Heart right ventricle (tissue), 16 donors: ENCODE results near the gene ST7. TPM values are rescaled to one million over a fixed set of nuclear protein-coding genes. Genes with fewer than 3 reads are reported as not detected.
"Not testable (repeated sequence)": the region's sequence is repeated elsewhere in the genome, so short reads cannot be mapped to it uniquely, and the experiment has no call there.

Experiments
- ATAC-seq, 8 donors: fragments of 200-7000 bp; cut with Tn5 transposase; one replicate each; pipeline ENCODE4 v1.9.1; 2020; ENCODE audit warnings: mild to moderate bottlenecking in 8 of 8, moderate library complexity in 8 of 8, moderate number of reproducible peaks in 1 of 8
- DNase-seq, 2 donors: peaks; one replicate each; pipeline ENCODE4 v3.0.0-alpha.2; 2020
- H3K27ac ChIP-seq, 10 donors: fragments of 200-600 bp; sonication (generic) in 2 of 10; one replicate each; pipeline versions ENCODE4 v1.5.0 to v1.8.0; 2020 to 2022; ENCODE audit warnings: mild to moderate bottlenecking in 3 of 10
- H3K27me3 ChIP-seq, 7 donors: fragments of 200-600 bp; one replicate each; pipeline ENCODE4 v1.8.0; 2021 to 2022; ENCODE audit warnings: mild to moderate bottlenecking in 2 of 7
- H3K36me3 ChIP-seq, 9 donors: fragments of 200-600 bp; sonication (generic) in 1 of 9; one replicate each; pipeline versions ENCODE4 v1.5.0 to v1.8.0; 2020 to 2022; ENCODE audit warnings: mild to moderate bottlenecking in 2 of 9
- H3K4me1 ChIP-seq, 9 donors: fragments of 200-600 bp; sonication (generic) in 1 of 9; one replicate each; pipeline versions ENCODE4 v1.5.0 to v1.8.0; 2020 to 2022; ENCODE audit warnings: mild to moderate bottlenecking in 4 of 9
- H3K4me3 ChIP-seq, 10 donors: fragments of 200-600 bp; sonication (generic) in 2 of 10; one replicate each; pipeline versions ENCODE4 v1.5.0 to v1.8.0; 2020 to 2022; ENCODE audit warnings: mild to moderate bottlenecking in 7 of 10, moderate library complexity in 2 of 10
- H3K9me3 ChIP-seq, 11 donors: fragments of 200-600 bp in 10 of 11; sonication (generic) in 2 of 11; one replicate each; pipeline versions ENCODE4 v1.5.0 to v1.8.0; 2013 to 2022; ENCODE audit warnings: mild to moderate bottlenecking in 2 of 11, control low read depth in 1 of 11, moderate library complexity in 1 of 11
- WGBS, 2 donors: extraction: QIAGEN DNeasy Blood & Tissue Kit; methylation state at CpG; one replicate each; pipeline ENCODE4 v1.1.7; 2013; ENCODE audit warnings: inconsistent platforms in 1 of 2; 5-methylcytosine and 5-hydroxymethylcytosine counted together
- intact Hi-C, 10 donors: fragments of 100-400 bp; cut with DNase I; formaldehyde crosslinking; loops; one replicate each; pipeline versions ENCODE4 v1.11.1 to v1.14.2; 2022
- polyA plus RNA-seq, 2 donors: library from polyadenylated mRNA; stranded (reverse); fragments of 200-250 nt; gene quantifications; one replicate each; pipeline ENCODE4 v1.2.3, GENCODE V29; 2013
- total RNA-seq, 10 donors: library from RNA; stranded (reverse); fragmentation: NEBNext Ultra II Directional in 3 of 10; extraction: Animal tissue kit (Norgen Biotek cat#: 25700) in 3 of 10; gene quantifications; one replicate each; pipeline versions ENCODE4 v1.2.1 to v1.2.4, GENCODE V29; 2021 to 2023
- TF ChIP-seq, protein P1 (sequence below), 9 donors: fragments of 200-600 bp; sonication (generic) in 2 of 9; IDR thresholded peaks; one replicate each; pipeline versions ENCODE4 v1.5.0 to v1.8.0; 2021 to 2022; ENCODE audit warnings: antibody characterized with exemption in 9 of 9, mild to moderate bottlenecking in 5 of 9, moderate library complexity in 1 of 9
- donor health status: Arrhythmogenic right ventricular cardiomyopathy.
- donor health status: ischemic (EF 13 %, LVEDD 7.1; RV severe dilation, severe dysfunction).
- donor health status: healthy with polysubstance abuse.
- donor health status: DM: no; HTN: yes; CAD: no.
- donor health status: DM: no; HTN: no; CAD: no.
- donor health status: ischemic (EF 25% LVEDD 6.9; RV normal size, moderate dysfunction).
- donor health status: ischemic (EF 25% LVEDD 5.7; RV mildly dilated, moderate dysfunction).
- donor health status: healthy.
- donor health status: DM: yes; HTN: yes; CAD: no.
- donor health status: Ischemic cardiomyopathy.
- donor health status: ischemic (EF 35%, LVEDD 5.7; RV mildly dilated, moderate dysfunction).
- donor health status: nonischemic (EF 11% LVEDD 7.7; RV severe dilation, severe dysfunction).
- donor health status: DM: yes; HTN: yes; CAD: no.
- donor health status: PGD.
- donor health status: ischemic (EF 29% LVEDD 5.4; RV normal size, mild dysfunction).
- donor health status: nonischemic (EF 23%, LVEDD 6.1; RV moderate dilation, normal function).

Gene ST7
- total and polyA plus RNA-seq, 12 donors: 20.1 to 40.2 (median 23.4) TPM

DNA sequence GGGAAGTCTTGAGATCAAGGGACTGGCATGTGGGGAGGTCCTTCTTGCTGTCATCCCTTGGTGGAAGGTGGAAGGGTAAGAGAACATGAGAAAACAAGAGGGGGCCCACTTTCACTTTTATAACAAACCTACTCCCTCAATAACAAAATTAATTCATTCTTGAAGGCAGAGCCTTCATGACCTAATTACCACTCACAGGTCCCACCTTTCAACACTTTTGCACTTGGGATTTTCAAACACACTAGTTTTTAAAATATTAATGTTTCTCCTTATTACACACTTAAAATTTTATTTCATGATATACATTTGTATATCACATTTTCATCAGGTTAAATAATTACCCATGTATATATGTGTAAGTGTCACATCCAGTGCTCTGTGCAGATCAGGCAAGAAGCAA lies 2.0 kb downstream of the ST7 start:
- no peaks in the 10 kb centered on the region for H3K9me3 ChIP-seq
- no peaks in the 10 kb centered on the region for H3K27me3 ChIP-seq
- no peaks in the 10 kb centered on the region for H3K36me3 ChIP-seq
- peaks cover 0 to 52% (median 35%) of the 10 kb centered on the region in 9 donors for H3K4me1 ChIP-seq
- DNase-seq (no peak), ATAC-seq (no peak)
- TF ChIP-seq, protein P1, sequence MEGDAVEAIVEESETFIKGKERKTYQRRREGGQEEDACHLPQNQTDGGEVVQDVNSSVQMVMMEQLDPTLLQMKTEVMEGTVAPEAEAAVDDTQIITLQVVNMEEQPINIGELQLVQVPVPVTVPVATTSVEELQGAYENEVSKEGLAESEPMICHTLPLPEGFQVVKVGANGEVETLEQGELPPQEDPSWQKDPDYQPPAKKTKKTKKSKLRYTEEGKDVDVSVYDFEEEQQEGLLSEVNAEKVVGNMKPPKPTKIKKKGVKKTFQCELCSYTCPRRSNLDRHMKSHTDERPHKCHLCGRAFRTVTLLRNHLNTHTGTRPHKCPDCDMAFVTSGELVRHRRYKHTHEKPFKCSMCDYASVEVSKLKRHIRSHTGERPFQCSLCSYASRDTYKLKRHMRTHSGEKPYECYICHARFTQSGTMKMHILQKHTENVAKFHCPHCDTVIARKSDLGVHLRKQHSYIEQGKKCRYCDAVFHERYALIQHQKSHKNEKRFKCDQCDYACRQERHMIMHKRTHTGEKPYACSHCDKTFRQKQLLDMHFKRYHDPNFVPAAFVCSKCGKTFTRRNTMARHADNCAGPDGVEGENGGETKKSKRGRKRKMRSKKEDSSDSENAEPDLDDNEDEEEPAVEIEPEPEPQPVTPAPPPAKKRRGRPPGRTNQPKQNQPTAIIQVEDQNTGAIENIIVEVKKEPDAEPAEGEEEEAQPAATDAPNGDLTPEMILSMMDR (IDR thresholded peaks at IDR 0.05): no peak
- intact Hi-C loops: no loop called here
- H3K27ac ChIP-seq: peak overlapping the region in 8 of 10 donors; percentile 98 to 100 (median 99)
- H3K4me3 ChIP-seq: peak overlapping the region in 9 of 10 donors; percentile 79 to 95 (median 86)

DNA sequence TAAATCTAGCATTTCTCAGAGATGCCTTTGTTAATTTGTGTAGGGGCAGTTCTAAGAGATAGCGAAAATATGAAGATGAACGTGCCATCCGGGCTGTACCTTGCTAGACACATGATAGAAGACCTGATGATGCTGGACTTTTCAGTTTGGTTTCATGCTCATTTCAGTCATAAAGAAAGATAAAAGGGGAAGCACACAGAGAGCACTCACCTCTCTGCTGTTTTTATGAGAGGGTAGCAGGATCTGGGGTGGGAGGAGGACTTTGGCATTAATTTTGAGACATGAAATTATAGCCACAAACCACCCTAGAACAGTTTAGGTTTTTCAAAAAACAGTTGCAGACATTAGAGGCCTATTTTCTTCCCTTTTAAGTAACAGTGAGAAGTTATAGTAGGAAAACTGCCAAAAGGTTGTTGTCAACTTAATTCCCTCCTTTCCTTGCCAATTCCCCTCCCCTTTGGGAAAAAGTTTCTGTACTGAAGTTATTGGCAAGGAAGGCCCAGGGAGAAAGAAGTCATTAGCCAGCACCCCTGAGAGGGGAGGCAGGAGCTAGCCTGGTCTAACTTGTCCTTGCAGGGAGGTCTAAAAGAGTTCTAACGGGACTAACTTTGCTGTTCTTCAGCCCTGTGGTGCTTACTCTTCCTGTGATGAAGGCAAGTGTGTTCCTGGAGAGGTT lies 2.6 kb downstream of the ST7 start:
- no peaks in the 10 kb centered on the region for H3K36me3 ChIP-seq
- peak in 1 of 2 donors; percentile 48 for DNase-seq
- H3K27ac ChIP-seq: peak overlapping the region; percentile 5 to 100 (median 64)
- no peaks in the 10 kb centered on the region for H3K27me3 ChIP-seq
- H3K4me1 ChIP-seq: peaks cover 0 to 54% (median 35%) of the 10 kb centered on the region in 9 donors
- ATAC-seq: peak in 2 of 8 donors; percentile 9 to 14
- intact Hi-C loops: no loop called here
- H3K4me3 ChIP-seq: peak overlapping the region in 2 of 10 donors; percentile 86 to 90
- 39 to 41% methylated on average over 4 of the region's 4 CpGs for WGBS, 2 donors
- TF ChIP-seq, protein P1 (IDR thresholded peaks at IDR 0.05): no peak
- H3K9me3 ChIP-seq: no peaks in the 10 kb centered on the region

DNA sequence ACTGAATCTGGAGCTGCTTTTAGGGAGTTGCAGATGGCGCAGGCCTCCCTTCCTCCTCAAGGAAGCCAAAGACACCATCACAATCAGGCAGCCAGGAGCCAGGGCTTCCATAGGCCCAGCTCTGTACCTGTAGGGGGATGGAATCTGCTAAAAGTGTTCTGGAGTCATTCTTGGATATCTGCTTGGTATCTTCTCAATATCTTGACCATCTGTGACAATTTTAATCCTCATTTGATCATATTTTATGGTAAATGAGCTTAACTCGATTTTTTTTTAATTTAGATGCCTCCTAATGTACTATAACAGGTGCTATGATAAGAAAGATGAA lies 3.1 kb downstream of the ST7 start:
- 84 to 88% methylated on average over 2 of the region's 2 CpGs for WGBS, 2 donors
- Histone ChIP-seq H3K27me3 (no peaks in the 10 kb centered on the region), H3K4me1 (peaks cover 0 to 54% (median 31%) of the 10 kb centered on the region in 9 donors), H3K9me3 (no peaks in the 10 kb centered on the region), H3K36me3 (no peaks in the 10 kb centered on the region), H3K4me3 (peak overlapping the region in 2 of 10 donors; percentile 86 to 90), H3K27ac (peak overlapping the region; percentile 5 to 100 (median 64))
- TF ChIP-seq, protein P1 (IDR thresholded peaks at IDR 0.05): no peak
- DNase-seq (no peak), ATAC-seq (no peak)
- intact Hi-C loops: no loop called here

DNA sequence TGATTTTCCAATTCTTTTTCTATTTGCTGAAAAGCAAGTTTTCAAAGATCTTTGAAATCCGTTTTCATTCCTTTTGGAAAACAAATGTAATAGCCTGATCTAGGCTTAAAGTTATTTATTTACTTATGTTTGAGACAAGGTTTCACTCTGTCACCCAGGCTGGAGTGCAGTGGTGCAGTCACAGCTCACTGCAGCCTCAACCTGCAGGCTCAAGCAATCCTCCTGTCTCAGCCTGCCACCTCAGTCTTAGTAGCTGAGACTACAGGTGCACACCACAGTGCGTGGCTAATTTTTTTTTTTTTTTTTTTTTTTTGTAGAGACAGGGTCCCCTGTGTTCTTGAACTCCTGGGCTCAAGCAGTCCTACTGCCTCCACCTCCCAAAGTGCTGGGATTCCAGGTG lies 4.6 kb downstream of the ST7 start:
- intact Hi-C loops: no loop called here
- Histone ChIP-seq H3K4me1 (peaks cover 0 to 46% (median 23%) of the 10 kb centered on the region in 9 donors), H3K27me3 (no peaks in the 10 kb centered on the region), H3K36me3 (no peaks in the 10 kb centered on the region), H3K9me3 (no peaks in the 10 kb centered on the region), H3K27ac (no peak overlapping the region), H3K4me3 (no peak overlapping the region)
- WGBS, 2 donors: 90 to 97% methylated on average over 2 of the region's 2 CpGs
- DNase-seq (no peak), ATAC-seq (no peak)
- TF ChIP-seq, protein P1 (IDR thresholded peaks at IDR 0.05): no peak

DNA sequence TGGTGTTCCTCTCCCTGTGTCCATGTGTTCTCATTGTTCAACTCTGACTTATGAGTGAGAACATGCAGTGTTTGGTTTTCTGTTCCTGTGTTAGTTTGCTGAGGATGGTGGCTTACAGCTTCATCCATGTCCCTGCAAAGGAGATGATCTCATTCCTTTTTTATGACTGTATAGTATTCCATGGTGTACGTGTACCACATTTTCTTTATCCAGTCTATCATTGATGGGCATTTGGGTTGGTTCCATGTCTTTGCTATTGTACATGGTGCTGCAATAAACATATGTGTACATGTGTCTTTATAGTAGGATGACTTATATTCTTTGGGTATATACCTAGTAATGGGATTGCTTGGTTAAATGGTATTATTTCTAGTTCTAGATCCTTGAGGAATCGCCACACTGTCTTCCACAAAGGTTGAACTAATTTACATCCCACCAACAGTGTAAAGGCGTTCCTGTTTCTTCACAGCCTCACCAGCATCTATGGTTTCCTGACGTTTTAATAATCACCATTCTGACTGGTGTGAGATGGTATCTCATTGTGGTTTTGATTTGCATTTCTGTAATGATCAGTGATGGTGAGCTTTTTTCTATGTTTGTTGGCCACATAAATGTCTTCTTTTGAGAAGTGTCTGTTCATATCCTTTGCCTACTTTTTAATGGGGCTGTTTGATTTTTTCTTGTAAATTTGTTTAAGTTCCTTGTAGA lies 8.8 kb downstream of the ST7 start:
- peaks cover 0 to 27% (median 3%) of the 10 kb centered on the region in 9 donors for H3K4me1 ChIP-seq
- ATAC-seq, H3K36me3 ChIP-seq, intact Hi-C loops, H3K4me3 ChIP-seq, DNase-seq, H3K9me3 ChIP-seq, H3K27me3 ChIP-seq, H3K27ac ChIP-seq: not testable (repeated sequence)
- 91 to 92% methylated on average over 4 of the region's 4 CpGs for WGBS, 2 donors
